GM20000 (cell line): ENCODE results near the gene APBA3.

Experiments
- DNase-seq: peaks from one replicate; pipeline ENCODE4 v3.0.0; 2012; ENCODE audit warnings: low spot score
- CTCF ChIP-seq: IDR thresholded peaks from 2 replicates; pipeline ENCODE4 v1.5.1; 2012; ENCODE audit warnings: mild to moderate bottlenecking, control low read depth; ENCODE audit errors: extremely low read depth, missing control alignments

Gene APBA3

GRCh38 chr19:3774621-3775373, 13.3 kb upstream of the APBA3 start:
- no peak for TF ChIP-seq CTCF
- DNase-seq: no peak

- DNase-seq: no peak
- TF ChIP-seq CTCF: no peak
Measured at GRCh38 chr19:3773814-3774515, 12.5 kb upstream of the APBA3 start.

DNA sequence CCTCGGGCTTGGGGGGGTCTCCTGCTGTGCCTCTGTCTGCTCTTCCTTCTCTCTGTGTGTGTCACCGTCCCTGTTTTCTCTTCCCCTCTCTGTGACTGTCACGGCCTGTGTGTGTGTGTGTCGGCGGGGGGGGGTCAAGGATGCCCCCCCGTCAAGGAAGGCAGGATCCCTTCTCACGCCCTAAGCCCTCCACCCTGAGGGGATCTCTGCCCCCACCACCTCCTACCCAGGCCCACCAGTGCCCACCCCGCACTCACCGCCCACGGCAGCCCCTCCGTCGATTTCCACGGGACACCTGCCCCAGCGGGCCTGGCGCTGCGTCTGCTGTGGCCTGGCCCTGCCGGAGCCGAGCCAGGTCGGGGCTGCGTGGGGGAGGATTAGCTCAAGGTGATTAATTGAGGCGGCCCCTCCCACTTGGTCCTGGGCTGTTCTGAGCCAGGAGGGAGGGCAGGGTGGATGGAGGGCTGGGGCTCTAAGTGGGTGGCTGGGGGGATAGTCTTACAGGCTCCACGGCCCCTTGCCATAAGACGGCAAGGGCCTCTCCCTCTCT, 10.5 kb upstream of the APBA3 start, which contains the start of gene RAX2:
Gene RAX2, minus strand, starts transcription at position 323 of the 550 bp plus-strand sequence. CDS start 486 bp downstream, outside the sequence.
- no peak for TF ChIP-seq CTCF
- no peak for DNase-seq

DNA sequence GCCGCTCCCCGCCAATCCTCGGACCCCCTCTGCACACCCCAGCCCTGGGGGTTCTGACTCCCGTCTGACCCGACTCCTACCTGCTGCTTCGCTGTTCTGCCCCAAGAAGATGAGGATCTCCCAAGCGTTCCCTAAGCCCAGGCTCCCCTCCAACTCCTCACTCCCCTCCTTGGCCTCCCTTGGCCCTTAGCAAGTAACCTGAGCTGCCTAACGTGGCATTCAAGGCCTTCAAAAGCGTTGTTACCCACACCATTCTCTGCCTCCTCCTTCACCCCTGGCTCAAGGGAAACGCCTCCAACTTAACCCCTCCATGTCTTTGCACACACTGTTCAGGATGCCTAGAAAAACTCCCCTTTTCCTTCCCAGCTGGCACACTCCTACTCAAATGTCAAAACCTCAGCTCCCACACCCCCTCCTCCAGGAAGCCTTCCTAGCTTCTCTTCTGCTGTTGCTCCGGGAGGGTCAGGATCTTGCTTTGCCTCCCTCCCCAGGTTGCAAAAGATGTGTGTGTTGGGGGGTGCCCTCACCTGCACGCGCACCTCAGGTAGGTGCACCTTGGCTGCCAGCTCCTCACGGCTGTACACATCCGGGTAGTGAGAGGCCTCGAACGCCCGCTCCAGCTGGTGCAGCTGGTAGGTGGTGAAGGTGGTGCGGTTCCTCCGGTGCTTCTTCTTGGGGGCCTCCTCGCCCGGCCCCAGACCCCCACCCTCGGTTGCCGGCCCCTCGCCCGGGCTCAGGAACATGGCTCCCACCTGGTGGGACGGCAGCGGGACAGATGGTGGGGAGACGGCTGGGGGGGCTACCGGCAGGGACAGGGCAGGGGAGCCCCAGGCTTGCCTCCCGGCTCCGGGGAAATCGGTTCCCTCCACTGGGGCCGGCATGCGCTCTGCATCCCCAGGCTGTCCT, 9.8 kb upstream of the APBA3 start:
- TF ChIP-seq CTCF: no peak

GRCh38 chr19:3770136-3770999, 8.9 kb upstream of the APBA3 start:
- no peak for DNase-seq
- no peak for TF ChIP-seq CTCF

More for the DNA sequence above, 9.8 kb upstream of the APBA3 start:
- no peak for DNase-seq

GRCh38 chr19:3769494-3769893, 8.0 kb upstream of the APBA3 start:
- no peak for DNase-seq
- TF ChIP-seq CTCF: no peak
